Measurements from ENCODE around the gene KREMEN2.
"Not testable (repeated sequence)": the region's sequence is repeated elsewhere in the genome, so short reads cannot be mapped to it uniquely, and the experiment has no call there.

KREMEN2 gene

GRCh38 chr16:2963723-2964474 is at the start of gene KREMEN2:
KREMEN2 (plus strand) TSS chr16:2964275; CDS start chr16:2964521, 246 bp downstream.
- DNase-seq (ENCODE audit: low read depth, low spot score): no peak

GRCh38 chr16:2915196-2915929 is 48.7 kb upstream of the KREMEN2 start:
- no peak for DNase-seq (ENCODE audit: low read depth, low spot score)

- DNase-seq (ENCODE audit: low read depth, low spot score): no peak
Observed at GRCh38 chr16:2919511-2920255, 44.4 kb upstream of the KREMEN2 start.

- no peak for DNase-seq (ENCODE audit: low read depth, low spot score)
Observed at GRCh38 chr16:2923481-2923880, 40.6 kb upstream of the KREMEN2 start.

- no peak for DNase-seq (ENCODE audit: low read depth, low spot score)
Observed at GRCh38 chr16:2924901-2925755, 38.9 kb upstream of the KREMEN2 start.

GRCh38 chr16:2925951-2926649 is 38.0 kb upstream of the KREMEN2 start:
- no peak for DNase-seq (ENCODE audit: low read depth, low spot score)

GRCh38 chr16:2926650-2926999 is 37.5 kb upstream of the KREMEN2 start:
- no peak for DNase-seq (ENCODE audit: low read depth, low spot score)

- DNase-seq (ENCODE audit: low read depth, low spot score): no peak
Observed at GRCh38 chr16:2927010-2927646, 36.9 kb upstream of the KREMEN2 start.

- DNase-seq (ENCODE audit: low read depth, low spot score): not testable (repeated sequence)
Observed at GRCh38 chr16:2928151-2928550, 35.9 kb upstream of the KREMEN2 start.

- no peak for DNase-seq (ENCODE audit: low read depth, low spot score)
Observed at GRCh38 chr16:2928796-2929195, 35.3 kb upstream of the KREMEN2 start.

- DNase-seq (ENCODE audit: low read depth, low spot score): no peak
Observed at GRCh38 chr16:2929693-2930092, 34.4 kb upstream of the KREMEN2 start.

- no peak for DNase-seq (ENCODE audit: low read depth, low spot score)
Observed at GRCh38 chr16:2930236-2930635, 33.8 kb upstream of the KREMEN2 start.

GRCh38 chr16:2931231-2931914 is 32.7 kb upstream of the KREMEN2 start:
- not testable (repeated sequence) for DNase-seq (ENCODE audit: low read depth, low spot score)

GRCh38 chr16:2933136-2933535 is 30.9 kb upstream of the KREMEN2 start:
- DNase-seq (ENCODE audit: low read depth, low spot score): no peak

- no peak for DNase-seq (ENCODE audit: low read depth, low spot score)
Observed at GRCh38 chr16:2933701-2934100, 30.4 kb upstream of the KREMEN2 start.

GRCh38 chr16:2934450-2934849 is 29.6 kb upstream of the KREMEN2 start:
- no peak for DNase-seq (ENCODE audit: low read depth, low spot score)

GRCh38 chr16:2936436-2937011 is 27.6 kb upstream of the KREMEN2 start:
- DNase-seq (ENCODE audit: low read depth, low spot score): no peak

GRCh38 chr16:2937170-2937569 is 26.9 kb upstream of the KREMEN2 start:
- no peak for DNase-seq (ENCODE audit: low read depth, low spot score)

- no peak for DNase-seq (ENCODE audit: low read depth, low spot score)
Observed at GRCh38 chr16:2938206-2938605, 25.9 kb upstream of the KREMEN2 start.

Measured in iPS DF 19.7 (cell line).